H9 (cell line): ENCODE results near the gene UBE2V1. TPM values are rescaled to one million over a fixed set of nuclear protein-coding genes. Genes with fewer than 3 reads are reported as not detected.
A peak's percentile ranks its signal among the peaks of the same experiment; 100 is the strongest.

ENCODE experiments used
- DNase-seq: peaks from one replicate; pipeline ENCODE4 v3.0.0-alpha.2; 2017
- H2AFZ ChIP-seq: one replicate; pipeline ENCODE4 v1.6.1; 2013; ENCODE audit warnings: mild to moderate bottlenecking, low read length, control low read depth, moderate library complexity
- H2AK5ac ChIP-seq: 2 replicates; pipeline ENCODE4 v1.6.1; 2013; ENCODE audit warnings: low read length, control low read depth, mixed read lengths; ENCODE audit not compliant: insufficient read length
- H2BK120ac ChIP-seq: one replicate; pipeline ENCODE4 v1.6.1; 2013; ENCODE audit warnings: low read depth, mild to moderate bottlenecking, low read length, control low read depth, inconsistent platforms; ENCODE audit not compliant: poor library complexity, severe bottlenecking
- H2BK12ac ChIP-seq: 2 replicates; pipeline ENCODE4 v1.6.1; 2013; ENCODE audit warnings: low read length, control low read depth, mixed read lengths, low read depth; ENCODE audit not compliant: insufficient read length
- H2BK15ac ChIP-seq: 2 replicates; pipeline ENCODE4 v1.6.1; 2013; ENCODE audit warnings: low read depth, low read length, control low read depth
- H2BK20ac ChIP-seq: one replicate; pipeline ENCODE4 v1.6.1; 2013; ENCODE audit warnings: low read depth, mild to moderate bottlenecking, low read length, control low read depth, inconsistent platforms; ENCODE audit not compliant: poor library complexity, severe bottlenecking
- H2BK5ac ChIP-seq: 2 replicates; pipeline ENCODE4 v1.6.1; 2013; ENCODE audit warnings: low read length, control low read depth, mixed read lengths; ENCODE audit not compliant: insufficient read length
- H3K14ac ChIP-seq: 2 replicates; pipeline ENCODE4 v1.6.1; 2013; ENCODE audit warnings: low read length, control low read depth; ENCODE audit not compliant: insufficient read depth
- H3K18ac ChIP-seq: 2 replicates; pipeline ENCODE4 v1.6.1; 2013; ENCODE audit warnings: low read depth, mild to moderate bottlenecking, mixed read lengths, low read length, control low read depth; ENCODE audit not compliant: insufficient read length
- H3K23ac ChIP-seq: 2 replicates; pipeline ENCODE4 v1.6.1; 2013; ENCODE audit warnings: low read length, control low read depth, mixed read lengths, low read depth; ENCODE audit not compliant: insufficient read length
- H3K23me2 ChIP-seq: 2 replicates; pipeline ENCODE4 v1.6.1; 2013; ENCODE audit warnings: low read depth, mild to moderate bottlenecking, mixed read lengths, low read length, control low read depth; ENCODE audit not compliant: insufficient read length, poor library complexity, severe bottlenecking
- H3K27ac ChIP-seq: 2 replicates; pipeline ENCODE4 v1.5.1; 2013; ENCODE audit warnings: low read length, control low read depth, mixed read lengths, low read depth; ENCODE audit not compliant: insufficient read length
- H3K27me3 ChIP-seq: 2 replicates; pipeline ENCODE4 v1.6.1; 2013; ENCODE audit warnings: low read length, control low read depth, inconsistent platforms; ENCODE audit not compliant: insufficient read depth
- H3K4ac ChIP-seq: 2 replicates; pipeline ENCODE4 v1.6.1; 2013; ENCODE audit warnings: low read depth, mild to moderate bottlenecking, control low read depth, inconsistent platforms, low read length, moderate library complexity
- H3K4me1 ChIP-seq: 2 replicates; pipeline ENCODE4 v1.6.1; 2013; ENCODE audit warnings: low read length, control low read depth, inconsistent platforms; ENCODE audit not compliant: insufficient read depth
- H3K4me2 ChIP-seq: 2 replicates; pipeline ENCODE4 v1.6.1; 2013; ENCODE audit warnings: low read length, control low read depth, mixed read lengths; ENCODE audit not compliant: insufficient read length, insufficient read depth
- H3K56ac ChIP-seq: 2 replicates; pipeline ENCODE4 v1.6.1; 2013; ENCODE audit warnings: low read depth, mild to moderate bottlenecking, mixed read lengths, low read length, control low read depth; ENCODE audit not compliant: insufficient read length
- H3K79me1 ChIP-seq: 2 replicates; pipeline ENCODE4 v1.6.1; 2013; ENCODE audit warnings: low read depth, mild to moderate bottlenecking, moderate library complexity, low read length, control low read depth, inconsistent platforms; ENCODE audit not compliant: insufficient read depth, poor library complexity, severe bottlenecking
- H3K79me2 ChIP-seq: 2 replicates; pipeline ENCODE4 v1.6.1; 2013; ENCODE audit warnings: low read length, control low read depth, inconsistent platforms; ENCODE audit not compliant: insufficient read depth
- H3K9ac ChIP-seq: 2 replicates; pipeline ENCODE4 v1.6.1; 2013; ENCODE audit warnings: low read length, control low read depth, mixed read lengths; ENCODE audit not compliant: insufficient read length; ENCODE audit errors: extremely low read depth
- H3K9me3 ChIP-seq: one replicate; pipeline ENCODE4 v1.6.1; 2013; ENCODE audit warnings: low read depth, low read length, inconsistent platforms; ENCODE audit not compliant: control insufficient read depth
- H3T11ph ChIP-seq: one replicate; pipeline ENCODE4 v1.6.1; 2013; ENCODE audit warnings: mild to moderate bottlenecking, low read length, control low read depth, inconsistent platforms
- H4K20me1 ChIP-seq: one replicate; pipeline ENCODE4 v1.6.1; 2013; ENCODE audit not compliant: control insufficient read depth, insufficient read length, insufficient read depth
- H4K5ac ChIP-seq: 2 replicates; pipeline ENCODE4 v1.6.1; 2013; ENCODE audit warnings: low read depth, mild to moderate bottlenecking, mixed read lengths, low read length, control low read depth; ENCODE audit not compliant: insufficient read length
- H4K8ac ChIP-seq: replicated peaks from 2 replicates; pipeline ENCODE4 v1.6.1; 2013; ENCODE audit warnings: low read length, control low read depth, mixed read lengths, low read depth; ENCODE audit not compliant: insufficient read length
- H4K91ac ChIP-seq: 2 replicates; pipeline ENCODE4 v1.6.1; 2013; ENCODE audit warnings: low read depth, mild to moderate bottlenecking, moderate library complexity, mixed read lengths, low read length, control low read depth; ENCODE audit not compliant: insufficient read length
- H3K27ac Mint-ChIP-seq, 3 experiments: 2 replicates in 2 of 3; 3 replicates in 1 of 3; pipeline ENCODE4 v1.8.0; 2020 to 2021; ENCODE audit warnings: mixed read lengths in 3 of 3, mild to moderate bottlenecking in 1 of 3, moderate library complexity in 1 of 3
- H3K27me3 Mint-ChIP-seq: 2 replicates; pipeline ENCODE4 v1.8.0; 2021; ENCODE audit warnings: low read depth, mild to moderate bottlenecking, moderate library complexity, mixed read lengths
- H3K36me3 Mint-ChIP-seq, 3 experiments: 2 replicates in 2 of 3; 3 replicates in 1 of 3; pipeline ENCODE4 v1.8.0; 2020 to 2021; ENCODE audit warnings: low read depth in 3 of 3, mixed read lengths in 3 of 3; ENCODE audit not compliant: insufficient read depth in 1 of 3
- H3K4me1 Mint-ChIP-seq, 2 experiments: 2 replicates each; pipeline ENCODE4 v1.8.0; 2020; ENCODE audit warnings: mixed read lengths in 2 of 2
- H3K4me3 Mint-ChIP-seq, 2 experiments: 2 replicates in 1 of 2; 3 replicates in 1 of 2; pipeline ENCODE4 v1.8.0; 2020 to 2021; ENCODE audit warnings: mild to moderate bottlenecking in 2 of 2, mixed read lengths in 2 of 2, moderate library complexity in 1 of 2
- H3K9me3 Mint-ChIP-seq, 2 experiments: 2 replicates in 1 of 2; 3 replicates in 1 of 2; pipeline ENCODE4 v1.8.0; 2020; ENCODE audit warnings: mild to moderate bottlenecking in 2 of 2, mixed read lengths in 2 of 2, moderate library complexity in 1 of 2
- WGBS: extraction: QIAGEN DNeasy Blood & Tissue Kit; methylation state at CpG from one replicate; pipeline ENCODE4 v1.1.7; 2013; ENCODE audit warnings: missing lambda C conversion rate, low lambda C conversion rate, mixed read lengths; ENCODE audit not compliant: insufficient read length; ENCODE audit errors: extremely low coverage; 5-methylcytosine and 5-hydroxymethylcytosine counted together
- total RNA-seq: library from RNA; stranded (reverse); gene quantifications from 2 replicates; pipeline ENCODE4 v1.2.1, GENCODE V29; 2021
- TF ChIP-seq, protein P1 (sequence below): fragments of 200-600 bp; sonication (generic); conservative IDR thresholded peaks from 3 replicates; pipeline ENCODE4 v1.8.0; 2021; ENCODE audit warnings: antibody characterized with exemption, mild to moderate bottlenecking

Gene UBE2V1
- total RNA-seq, 1 experiment from 2014 or later: 152 TPM

DNA sequence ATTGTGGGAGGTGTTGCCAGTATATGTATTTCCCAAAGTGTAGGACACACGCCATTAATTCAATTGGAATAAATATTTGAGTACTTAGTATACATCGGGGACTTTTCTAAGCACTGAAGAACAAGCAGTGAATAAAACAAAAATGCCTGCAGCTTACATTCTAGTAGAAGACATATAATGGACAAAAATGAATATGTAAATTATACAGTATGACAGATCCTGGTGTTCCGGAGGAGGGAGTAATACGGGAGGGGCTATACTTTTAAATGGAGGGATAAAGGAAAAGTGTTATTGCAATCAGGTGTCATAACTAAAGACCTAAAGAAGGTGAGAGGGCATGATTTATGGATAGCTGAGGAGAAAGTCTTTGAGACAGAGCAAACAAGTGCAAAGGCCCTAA lies 15.1 kb downstream of the UBE2V1 start:
- H4K20me1 ChIP-seq: no peaks in the 10 kb centered on the region
- Mint-ChIP-seq H3K27me3 (no peaks in the 10 kb centered on the region), H3K9me3 (no peaks in the 10 kb centered on the region), H3K4me3 (no peak overlapping the region), H3K4me1 (peaks cover 26 to 31% of the 10 kb centered on the region in 2 experiments), H3K36me3 (peaks cover 12 to 38% (median 30%) of the 10 kb centered on the region in 3 experiments; a peak in 6 of 7 replicates), H3K27ac (peak overlapping the region in 2 of 3 experiments; percentile 55 to 82; a peak in 3 of 7 replicates)
- H3K79me2 ChIP-seq: peaks cover 25% of the 10 kb centered on the region; the same call in 1 of the 2 replicates
- TF ChIP-seq, protein P1, sequence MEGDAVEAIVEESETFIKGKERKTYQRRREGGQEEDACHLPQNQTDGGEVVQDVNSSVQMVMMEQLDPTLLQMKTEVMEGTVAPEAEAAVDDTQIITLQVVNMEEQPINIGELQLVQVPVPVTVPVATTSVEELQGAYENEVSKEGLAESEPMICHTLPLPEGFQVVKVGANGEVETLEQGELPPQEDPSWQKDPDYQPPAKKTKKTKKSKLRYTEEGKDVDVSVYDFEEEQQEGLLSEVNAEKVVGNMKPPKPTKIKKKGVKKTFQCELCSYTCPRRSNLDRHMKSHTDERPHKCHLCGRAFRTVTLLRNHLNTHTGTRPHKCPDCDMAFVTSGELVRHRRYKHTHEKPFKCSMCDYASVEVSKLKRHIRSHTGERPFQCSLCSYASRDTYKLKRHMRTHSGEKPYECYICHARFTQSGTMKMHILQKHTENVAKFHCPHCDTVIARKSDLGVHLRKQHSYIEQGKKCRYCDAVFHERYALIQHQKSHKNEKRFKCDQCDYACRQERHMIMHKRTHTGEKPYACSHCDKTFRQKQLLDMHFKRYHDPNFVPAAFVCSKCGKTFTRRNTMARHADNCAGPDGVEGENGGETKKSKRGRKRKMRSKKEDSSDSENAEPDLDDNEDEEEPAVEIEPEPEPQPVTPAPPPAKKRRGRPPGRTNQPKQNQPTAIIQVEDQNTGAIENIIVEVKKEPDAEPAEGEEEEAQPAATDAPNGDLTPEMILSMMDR: no peak
- H2BK12ac ChIP-seq: no peak overlapping the region
- H4K8ac ChIP-seq: no peak overlapping the region
- no peak overlapping the region for H4K91ac ChIP-seq
- no peaks in the 10 kb centered on the region for H3K9me3 ChIP-seq
- no peak overlapping the region for H3K14ac ChIP-seq
- H3K56ac ChIP-seq: no peak overlapping the region
- no peak for DNase-seq
- peaks cover 9% of the 10 kb centered on the region for H3K79me1 ChIP-seq
- H3K23me2 ChIP-seq: no peaks in the 10 kb centered on the region
- no peak overlapping the region for H2BK15ac ChIP-seq
- H2AFZ ChIP-seq: no peak overlapping the region
- no peak overlapping the region for H3K9ac ChIP-seq
- H2BK120ac ChIP-seq: no peak overlapping the region
- no peak overlapping the region for H3K18ac ChIP-seq
- H2BK5ac ChIP-seq: no peak overlapping the region
- H3K23ac ChIP-seq: no peak overlapping the region
- H3T11ph ChIP-seq: no peak overlapping the region
- no peak overlapping the region for H3K27ac ChIP-seq
- no peak overlapping the region for H4K5ac ChIP-seq
- H2AK5ac ChIP-seq: no peak overlapping the region
- H3K4ac ChIP-seq: no peak overlapping the region
- H3K27me3 ChIP-seq: no peaks in the 10 kb centered on the region
- H3K4me1 ChIP-seq: peaks cover 3% of the 10 kb centered on the region; the same call in 1 of the 2 replicates
- WGBS: no CpG with 5 or more reads among the region's 4 CpGs
- H2BK20ac ChIP-seq: no peak overlapping the region
- no peak overlapping the region for H3K4me2 ChIP-seq
